ENCODE measurements around the gene TBC1D13.
"Not testable (repeated sequence)": the region's sequence is repeated elsewhere in the genome, so short reads cannot be mapped to it uniquely, and the experiment has no call there.

The TBC1D13 gene

GRCh38 chr9:128782669-128783068 lies 4.4 kb upstream of the TBC1D13 start:
- no peak for DNase-seq (ENCODE audit: low read depth in 2 of 2)

- no peak for DNase-seq (ENCODE audit: low read depth in 2 of 2)
These were observed 1.6 kb upstream of the TBC1D13 start for GRCh38 chr9:128785427-128785826.

- no peak for DNase-seq (ENCODE audit: low read depth in 2 of 2)
These were observed 606 bp downstream of the TBC1D13 start for GRCh38 chr9:128787659-128788058.

- no peak for DNase-seq (ENCODE audit: low read depth in 2 of 2)
These were observed 1.4 kb downstream of the TBC1D13 start for GRCh38 chr9:128788445-128788844.

DNA sequence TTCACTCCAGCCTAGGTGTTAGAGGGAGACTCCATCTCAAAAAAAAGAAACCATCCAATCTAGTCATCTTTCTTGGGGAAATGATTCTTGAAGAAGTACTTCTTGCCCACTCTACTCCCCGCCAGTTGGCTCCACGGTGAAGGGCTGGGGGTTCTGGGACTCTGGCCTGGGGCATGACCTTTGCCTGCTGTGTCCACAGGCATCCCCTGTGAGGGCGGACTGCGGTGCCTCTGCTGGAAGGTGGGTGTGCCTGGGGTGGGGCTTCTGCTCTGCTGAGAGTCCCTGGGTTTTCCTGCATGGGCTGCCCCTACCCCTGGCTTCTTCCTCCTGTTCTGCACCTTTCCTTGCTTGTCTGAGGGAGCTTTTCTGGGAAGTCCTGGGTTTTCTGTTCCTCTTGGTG lies 3.5 kb downstream of the TBC1D13 start:
- no peak for DNase-seq (ENCODE audit: low read depth in 2 of 2)

DNA sequence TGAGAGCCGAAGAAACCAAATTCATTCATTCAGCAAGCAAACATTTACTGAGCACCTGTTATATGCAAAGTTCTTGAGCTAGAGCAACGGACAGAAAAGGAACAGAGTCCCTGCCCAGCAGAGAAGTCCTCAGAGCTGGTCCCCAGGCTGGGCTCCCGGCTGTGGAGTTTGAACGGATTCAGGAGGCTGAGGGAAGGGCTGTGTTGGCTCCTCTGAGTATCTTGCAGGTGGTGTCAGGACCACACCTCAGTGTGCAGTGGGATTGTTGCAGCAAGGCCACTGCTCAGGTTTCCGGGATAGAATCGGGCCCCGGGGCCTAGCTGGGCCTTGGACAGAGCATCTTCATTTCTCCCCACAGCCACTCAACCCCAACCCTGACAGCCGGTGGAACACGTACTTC lies 5.1 kb downstream of the TBC1D13 start:
- no peak for DNase-seq (ENCODE audit: low read depth in 2 of 2)

DNA sequence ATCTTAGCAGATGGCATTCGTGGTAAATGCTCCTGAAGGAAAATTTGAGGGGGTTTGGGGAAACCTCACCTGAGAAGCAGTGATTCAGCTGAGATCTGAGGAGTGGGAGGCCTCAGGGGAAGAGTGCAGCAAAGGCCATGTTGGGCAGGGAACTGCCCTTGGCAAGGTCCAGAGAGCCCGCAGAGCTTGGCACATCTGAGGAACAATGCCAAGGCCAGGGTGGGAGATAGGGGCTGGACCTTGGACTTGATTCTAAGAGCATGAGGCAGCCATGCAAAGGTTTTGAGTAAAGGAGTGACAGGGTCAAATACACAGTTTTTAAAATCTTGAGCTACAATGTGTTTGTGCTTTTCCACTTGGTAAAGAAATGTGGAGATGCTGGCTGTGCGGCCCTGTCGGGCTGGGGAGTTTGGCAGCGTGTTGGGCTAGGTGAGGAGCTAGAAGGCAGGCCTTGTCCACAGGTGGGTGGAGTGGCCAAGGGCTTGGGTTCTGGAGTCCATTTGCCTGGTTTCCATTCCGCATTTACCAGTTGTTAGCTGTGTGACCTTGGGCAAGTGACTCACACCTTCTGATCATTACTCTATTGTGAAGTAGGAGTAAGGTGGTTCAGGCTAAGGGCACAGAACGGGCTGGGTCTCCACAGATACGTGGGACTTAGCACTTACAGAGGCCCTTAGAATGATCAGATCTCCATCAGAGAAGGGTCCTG lies 6.1 kb downstream of the TBC1D13 start:
- no peak for DNase-seq (ENCODE audit: low read depth in 2 of 2)

GRCh38 chr9:128794961-128795360 lies 7.9 kb downstream of the TBC1D13 start:
- DNase-seq (ENCODE audit: low read depth in 2 of 2): not testable (repeated sequence)

GRCh38 chr9:128798896-128799295 lies 11.8 kb downstream of the TBC1D13 start:
- DNase-seq (ENCODE audit: low read depth in 2 of 2): no peak

- DNase-seq (ENCODE audit: low read depth in 2 of 2): no peak
These were observed 13.0 kb downstream of the TBC1D13 start for GRCh38 chr9:128800061-128800460.

DNA sequence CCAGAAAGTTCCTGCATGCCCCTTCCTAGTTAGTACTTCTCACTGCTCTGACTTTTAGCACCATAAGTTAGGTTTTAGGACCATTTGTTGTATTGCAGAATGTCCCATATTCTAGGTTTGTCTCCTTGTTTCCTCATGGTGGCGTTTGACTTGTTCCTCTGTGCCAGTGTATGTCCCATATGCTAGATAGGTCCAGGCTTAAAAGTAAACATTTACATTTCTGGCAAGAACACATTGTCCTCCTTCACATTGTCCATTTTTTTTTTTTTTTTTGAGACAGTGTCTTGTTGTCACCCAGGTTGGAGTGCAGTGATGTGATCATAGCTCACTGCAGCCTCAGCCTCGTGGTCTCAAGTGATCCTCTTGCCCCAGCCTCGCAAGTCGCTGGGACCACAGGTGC lies 15.4 kb downstream of the TBC1D13 start:
- DNase-seq (ENCODE audit: low read depth in 2 of 2): no peak

- no peak for DNase-seq (ENCODE audit: low read depth in 2 of 2)
These were observed 18.6 kb downstream of the TBC1D13 start for GRCh38 chr9:128805661-128806060.

DNA sequence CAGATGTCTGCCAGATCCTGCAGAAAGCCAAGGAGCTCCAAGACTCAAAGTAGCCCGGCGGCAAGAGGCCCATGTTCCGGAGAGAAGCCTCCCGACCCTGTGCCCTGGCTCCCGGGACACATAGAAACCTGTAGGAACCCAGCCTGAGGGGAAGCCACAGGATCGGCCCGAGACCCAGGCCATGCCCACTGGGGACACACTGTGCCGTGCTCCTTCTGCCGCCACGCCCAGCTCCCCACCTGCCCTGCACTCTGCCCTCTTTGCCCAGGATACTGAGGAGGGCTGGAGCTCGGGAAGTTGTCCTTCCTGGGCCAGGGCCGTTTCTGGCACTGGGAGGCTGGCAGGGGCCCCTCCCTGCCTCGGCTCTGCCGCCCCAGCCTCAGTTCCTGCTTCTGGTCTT lies 20.8 kb downstream of the TBC1D13 start:
- no peak for DNase-seq (ENCODE audit: low read depth in 2 of 2)

DNA sequence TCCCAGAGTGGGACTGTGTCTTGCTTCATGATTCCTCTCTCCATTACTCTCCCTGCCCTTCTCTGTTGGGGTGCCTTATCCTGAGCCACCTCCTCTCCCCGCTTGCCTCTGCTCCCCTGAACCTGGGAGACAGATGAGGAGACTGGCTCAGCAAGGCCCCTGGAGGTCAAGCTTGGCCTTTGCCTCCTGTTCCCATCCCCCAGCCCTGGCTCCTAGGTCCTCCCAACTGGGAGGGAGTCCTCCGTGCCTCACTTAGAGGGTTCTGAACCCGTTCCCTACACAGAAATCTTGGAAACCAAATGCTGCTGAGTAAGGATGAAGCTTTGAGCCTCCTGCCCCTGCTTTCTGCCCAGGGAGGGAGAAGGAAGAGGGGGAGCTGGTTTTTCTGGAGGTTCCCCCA lies 21.5 kb downstream of the TBC1D13 start:
- DNase-seq (ENCODE audit: low read depth in 2 of 2): no peak

GRCh38 chr9:128809036-128809599 lies 22.1 kb downstream of the TBC1D13 start:
- DNase-seq (ENCODE audit: low read depth in 2 of 2): no peak

GRCh38 chr9:128809831-128810230 lies 22.8 kb downstream of the TBC1D13 start:
- DNase-seq (ENCODE audit: low read depth in 2 of 2): no peak

DNA sequence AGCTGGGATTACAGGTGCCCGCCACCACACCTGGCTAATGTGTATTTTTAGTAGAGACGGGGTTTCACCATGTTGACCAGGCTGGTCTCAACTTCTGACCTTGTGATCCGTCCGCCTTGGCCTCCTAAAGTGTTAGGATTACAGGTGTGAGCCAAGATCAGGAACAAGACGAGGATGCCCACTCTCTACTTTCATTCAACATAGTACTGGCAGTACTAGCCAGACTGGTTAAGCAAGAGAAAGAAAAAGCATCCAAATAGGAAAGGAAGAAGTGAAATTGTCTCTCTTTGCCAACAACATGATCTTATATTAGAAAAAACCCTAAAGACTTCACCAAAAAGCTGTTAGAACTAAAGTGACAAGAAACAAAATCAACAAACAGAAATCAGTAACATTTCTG lies 23.8 kb downstream of the TBC1D13 start:
- DNase-seq (ENCODE audit: low read depth in 2 of 2): no peak

DNA sequence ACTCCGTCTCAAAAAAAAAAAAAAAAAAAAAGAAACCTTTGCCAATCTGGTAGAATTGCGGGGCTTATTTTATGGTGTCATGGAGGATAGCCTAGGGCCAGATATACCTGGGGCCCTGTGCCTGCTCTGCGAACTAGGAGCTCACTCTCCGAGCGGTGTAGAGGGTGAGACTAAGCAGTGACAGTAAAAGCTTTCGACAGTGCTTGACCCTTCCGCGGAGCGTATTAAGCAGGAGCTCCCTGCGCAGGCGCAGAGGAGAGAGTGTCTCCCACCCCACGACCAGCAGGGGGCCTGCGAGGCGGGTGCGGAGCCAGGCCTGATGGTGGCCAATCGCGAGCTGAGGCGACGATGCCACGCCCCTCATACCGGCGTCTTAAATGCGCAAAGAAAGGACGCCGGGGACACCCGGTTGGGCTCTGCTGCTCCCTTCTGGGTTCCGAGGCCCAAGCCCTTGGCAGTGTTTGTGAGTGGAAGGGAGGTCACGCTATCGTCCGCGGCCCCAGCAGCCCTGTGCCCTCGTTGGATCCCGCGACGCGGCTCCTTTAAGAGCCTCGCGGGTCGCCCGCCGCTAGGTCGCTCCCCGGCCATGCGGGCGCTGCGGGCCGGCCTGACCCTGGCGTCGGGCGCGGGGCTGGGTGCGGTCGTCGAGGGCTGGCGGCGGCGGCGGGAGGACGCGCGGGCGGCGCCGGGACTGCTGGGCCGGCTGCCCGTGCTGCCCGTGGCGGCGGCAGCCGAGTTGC lies 31.2 kb downstream of the TBC1D13 start, which contains the start of gene ENDOG:
TSS of gene ENDOG (plus strand) at position 402 of the 740 bp plus-strand sequence. CDS start at position 587, 185 bp downstream.
- DNase-seq (ENCODE audit: low read depth in 2 of 2): peak; percentile 95 to 98

- DNase-seq (ENCODE audit: low read depth in 2 of 2): peak in 1 of 2 donors; percentile 28
These were observed 32.0 kb downstream of the TBC1D13 start for GRCh38 chr9:128818839-128819715.

DNA sequence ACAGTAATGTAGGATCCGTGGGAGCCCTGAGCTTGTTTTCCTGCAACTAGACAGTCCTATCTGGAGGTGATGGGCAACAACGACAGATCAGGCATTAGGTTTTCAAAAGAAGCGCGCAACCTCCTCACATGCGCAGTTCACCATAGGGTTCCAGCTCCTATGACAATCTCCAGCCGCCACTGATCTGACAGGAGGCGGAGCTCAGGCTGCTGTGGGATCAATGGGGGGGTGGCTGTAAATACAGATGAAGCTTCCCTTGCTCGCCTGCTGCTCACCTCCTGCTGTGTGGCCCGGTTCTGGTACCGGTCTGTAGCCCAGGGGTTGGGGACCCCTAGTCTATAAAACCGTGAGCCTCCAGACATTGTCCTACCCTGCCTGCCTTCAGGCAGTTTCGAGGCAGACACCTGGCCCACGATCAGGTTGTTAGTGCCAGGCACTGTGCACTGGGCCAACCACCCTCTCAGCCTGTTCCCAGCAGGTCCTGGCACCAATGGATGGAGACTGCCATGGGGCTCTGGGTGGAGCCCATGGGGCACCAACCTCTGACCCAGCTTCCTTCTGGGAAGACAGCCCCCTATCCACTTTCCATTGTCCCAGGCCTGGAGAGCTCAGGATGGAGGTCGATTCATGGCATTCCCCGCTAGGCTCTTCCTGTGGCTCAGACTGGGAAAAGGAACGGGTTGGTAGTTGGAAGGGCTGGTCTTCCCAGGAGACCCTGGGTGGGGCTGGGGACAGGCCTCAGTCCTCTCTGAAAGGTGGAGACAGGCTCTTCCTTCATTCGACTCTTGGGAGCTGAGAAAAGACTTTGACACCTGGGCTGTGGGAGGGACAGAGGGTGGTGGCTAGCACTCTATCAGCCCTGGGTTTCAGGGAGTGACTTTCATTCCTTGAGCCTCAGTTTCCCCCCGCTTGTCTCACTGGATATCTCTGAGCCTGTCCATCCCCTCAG lies 32.9 kb downstream of the TBC1D13 start:
- DNase-seq (ENCODE audit: low read depth in 2 of 2): no peak

Measured in activated CD4-positive, alpha-beta T cell treated with anti-CD3 and anti-CD28 coated beads for 24 hours (primary cell).